Retinal pigment epithelial cell (primary cell): ENCODE results near the gene ING2.

Experiments used
- DNase-seq: peaks from one replicate; pipeline ENCODE4 v3.0.0-alpha.2; 2010; ENCODE audit warnings: low read depth
- H3K4me3 ChIP-seq: 2 replicates; pipeline ENCODE4 v1.5.1; 2011; ENCODE audit warnings: mild to moderate bottlenecking, low read length, control low read depth, moderate library complexity
- CTCF ChIP-seq: conservative IDR thresholded peaks from 2 replicates; pipeline ENCODE4 v1.5.1; 2011; ENCODE audit warnings: low read depth, low read length, control low read depth, inconsistent platforms

ING2 gene

GRCh38 chr4:183540410-183541009 lies 35.7 kb downstream of the ING2 start:
- no peak for DNase-seq
- H3K4me3 ChIP-seq = no peak overlapping the region
- no peak for TF ChIP-seq CTCF

- DNase-seq = no peak
- TF ChIP-seq CTCF = no peak
- no peak overlapping the region for H3K4me3 ChIP-seq
These were observed 36.3 kb downstream of the ING2 start for GRCh38 chr4:183541010-183541751.

GRCh38 chr4:183541752-183542040 lies 36.8 kb downstream of the ING2 start:
- DNase-seq = peak; percentile 23
- peak; percentile 12 for TF ChIP-seq CTCF
- H3K4me3 ChIP-seq = no peak overlapping the region

GRCh38 chr4:183543435-183543834 lies 38.6 kb downstream of the ING2 start:
- H3K4me3 ChIP-seq = no peak overlapping the region
- no peak for DNase-seq
- no peak for TF ChIP-seq CTCF

GRCh38 chr4:183544109-183544508 lies 39.3 kb downstream of the ING2 start:
- no peak for TF ChIP-seq CTCF
- no peak for DNase-seq
- H3K4me3 ChIP-seq = no peak overlapping the region

GRCh38 chr4:183546376-183546775 lies 41.5 kb downstream of the ING2 start:
- DNase-seq = no peak
- no peak overlapping the region for H3K4me3 ChIP-seq
- no peak for TF ChIP-seq CTCF

GRCh38 chr4:183548306-183548705 lies 43.4 kb downstream of the ING2 start:
- no peak for DNase-seq
- no peak overlapping the region for H3K4me3 ChIP-seq
- no peak for TF ChIP-seq CTCF
